ENCODE measurements around the gene DIO1. TPM values are rescaled to one million over a fixed set of nuclear protein-coding genes. Genes with fewer than 3 reads are reported as not detected.
A peak's percentile ranks its signal among the peaks of the same experiment; 100 is the strongest.

DIO1 gene
- total and polyA plus RNA-seq, 2 of the 8 experiments (the other 6 are each of a cell fraction or from before 2014, with no cell fraction given), result 0.14 TPM; not detected in 1

GRCh38 chr1:53889304-53890298 is 4.4 kb upstream of the DIO1 start, which contains the start of gene YIPF1 (continued):
- peak; percentile 87 for TF ChIP-seq KDM4A (IDR thresholded peaks at IDR 0.05; ENCODE audit: low read depth, low read length, severe bottlenecking)
- no peak for TF ChIP-seq SIX5 (IDR thresholded peaks at IDR 0.05; ENCODE audit: low read depth, low read length)
- no peak for TF ChIP-seq JUND (IDR thresholded peaks at IDR 0.05; ENCODE audit: low read length)
- no peak for TF ChIP-seq BCL11A (IDR thresholded peaks at IDR 0.05; ENCODE audit: low read depth in 2 of 2, low read length in 2 of 2)
- TF ChIP-seq TAF1 (IDR thresholded peaks at IDR 0.05; ENCODE audit: low read depth, low read length), result no peak
- no peak for TF ChIP-seq RNF2 (IDR thresholded peaks at IDR 0.05; ENCODE audit: borderline replicate concordance, low read depth, low read length, missing control alignments, poor library complexity, severe bottlenecking)
- no peak for TF ChIP-seq POU5F1 (IDR thresholded peaks at IDR 0.05; ENCODE audit: low read depth, low read length)
- no peak for TF ChIP-seq CHD1 (IDR thresholded peaks at IDR 0.05; ENCODE audit: low read depth, low read length)
- TF ChIP-seq TAF7 (optimal IDR thresholded peaks at IDR 0.05; ENCODE audit: borderline replicate concordance, low read depth, low read length), result no peak
- TF ChIP-seq SUZ12 (IDR thresholded peaks at IDR 0.05; ENCODE audit: low read length), result no peak
- TF ChIP-seq KDM5A (IDR thresholded peaks at IDR 0.05; ENCODE audit: low read length), result no peak
- peak in 1 of 2 experiments; percentile 60; a peak in 1 of 4 replicates for TF ChIP-seq SIN3A (conservative IDR thresholded peaks at IDR 0.05 in 1 of 2, IDR thresholded peaks at IDR 0.05 in 1 of 2; ENCODE audit: low read depth in 1 of 2, low read length in 2 of 2)
- no peak for TF ChIP-seq BACH1 (IDR thresholded peaks at IDR 0.05; ENCODE audit: low read length)
- TF ChIP-seq TEAD4 (IDR thresholded peaks at IDR 0.05; ENCODE audit: low read depth, low read length), result no peak
- peak; percentile 71; the same call in 1 of the 2 replicates for TF ChIP-seq SP1 (IDR thresholded peaks at IDR 0.05; ENCODE audit: low read depth, low read length)
- no peak for TF ChIP-seq ATF3 (IDR thresholded peaks at IDR 0.05; ENCODE audit: insufficient read depth, low read depth, low read length)
- peak; percentile 72 for TF ChIP-seq E2F6 (IDR thresholded peaks at IDR 0.05)
- no peak for TF ChIP-seq RFX5 (IDR thresholded peaks at IDR 0.05; ENCODE audit: borderline replicate concordance, low read depth, low read length)
- TF ChIP-seq SP2 (IDR thresholded peaks at IDR 0.05; ENCODE audit: low read length), result no peak
- TF ChIP-seq RXRA (IDR thresholded peaks at IDR 0.05; ENCODE audit: insufficient read depth, low read depth, low read length), result no peak

Measured in H1 (cell line).